ENCODE data around the gene POLR2F. TPM values are rescaled to one million over a fixed set of nuclear protein-coding genes. Genes with fewer than 3 reads are reported as not detected.
A peak's percentile ranks its signal among the peaks of the same experiment; 100 is the strongest.

The POLR2F gene
- total RNA-seq, 1 experiment from 2014 or later = 167 TPM

GRCh38 chr22:37999640-38000272, 46.3 kb downstream of the POLR2F start:
- peak; percentile 88 for DNase-seq
- Histone ChIP-seq H3K27me3 (no peaks in the 10 kb centered on the region), H3K9me3 (no peaks in the 10 kb centered on the region), H3K36me3 (no peaks in the 10 kb centered on the region), H3K4me3 (no peak overlapping the region)

- DNase-seq = no peak
- H3K4me3 ChIP-seq = no peak overlapping the region
- H3K36me3 ChIP-seq = no peaks in the 10 kb centered on the region
- no peaks in the 10 kb centered on the region for H3K9me3 ChIP-seq
- H3K27me3 ChIP-seq = no peaks in the 10 kb centered on the region
These were observed 52.4 kb downstream of the POLR2F start for GRCh38 chr22:38005943-38006342.

GRCh38 chr22:38006906-38007305, 53.4 kb downstream of the POLR2F start:
- no peak for DNase-seq
- H3K27me3 ChIP-seq = no peaks in the 10 kb centered on the region
- no peaks in the 10 kb centered on the region for H3K36me3 ChIP-seq
- no peaks in the 10 kb centered on the region for H3K9me3 ChIP-seq
- no peak overlapping the region for H3K4me3 ChIP-seq

- Histone ChIP-seq H3K36me3 (no peaks in the 10 kb centered on the region), H3K27me3 (no peaks in the 10 kb centered on the region), H3K4me3 (no peak overlapping the region), H3K9me3 (no peaks in the 10 kb centered on the region)
- no peak for DNase-seq
These were observed 53.9 kb downstream of the POLR2F start for GRCh38 chr22:38007330-38007902.

- no peak for DNase-seq
- no peaks in the 10 kb centered on the region for H3K9me3 ChIP-seq
- H3K4me3 ChIP-seq = no peak overlapping the region
- no peaks in the 10 kb centered on the region for H3K27me3 ChIP-seq
- H3K36me3 ChIP-seq = no peaks in the 10 kb centered on the region
These were observed 55.7 kb downstream of the POLR2F start for GRCh38 chr22:38009000-38009806.

GRCh38 chr22:38012604-38013072, 59.1 kb downstream of the POLR2F start:
- no peak for DNase-seq
- no peaks in the 10 kb centered on the region for H3K36me3 ChIP-seq
- no peak overlapping the region for H3K4me3 ChIP-seq
- H3K27me3 ChIP-seq = no peaks in the 10 kb centered on the region
- H3K9me3 ChIP-seq = no peaks in the 10 kb centered on the region

- Histone ChIP-seq H3K27me3 (no peaks in the 10 kb centered on the region), H3K36me3 (no peaks in the 10 kb centered on the region), H3K4me3 (no peak overlapping the region), H3K9me3 (no peaks in the 10 kb centered on the region)
- no peak for DNase-seq
These were observed 60.6 kb downstream of the POLR2F start for GRCh38 chr22:38014083-38014482.

GRCh38 chr22:38016182-38017151, 63.0 kb downstream of the POLR2F start:
- no peaks in the 10 kb centered on the region for H3K27me3 ChIP-seq
- H3K4me3 ChIP-seq = no peak overlapping the region
- H3K9me3 ChIP-seq = no peaks in the 10 kb centered on the region
- peak; percentile 39 for DNase-seq
- H3K36me3 ChIP-seq = no peaks in the 10 kb centered on the region

- no peak overlapping the region for H3K4me3 ChIP-seq
- no peaks in the 10 kb centered on the region for H3K27me3 ChIP-seq
- no peaks in the 10 kb centered on the region for H3K36me3 ChIP-seq
- DNase-seq = peak; percentile 64
- H3K9me3 ChIP-seq = no peaks in the 10 kb centered on the region
These were observed 63.9 kb downstream of the POLR2F start for GRCh38 chr22:38017272-38017920.

- H3K4me3 ChIP-seq = no peak overlapping the region
- no peak for DNase-seq
- no peaks in the 10 kb centered on the region for H3K36me3 ChIP-seq
- H3K27me3 ChIP-seq = no peaks in the 10 kb centered on the region
- no peaks in the 10 kb centered on the region for H3K9me3 ChIP-seq
These were observed 64.7 kb downstream of the POLR2F start for GRCh38 chr22:38017939-38018885.

Other genes with a start within 250 kb of the POLR2F start
- gene GCAT, start 145.8 kb upstream of the POLR2F start, total RNA-seq (2014; rRNA removed; shearing (Covaris generic); ENCODE audit: low replicate concordance) = 23.6 and 39.4 TPM in 2 replicates
- not detected in 2 replicates for gene GALR3, start 130.3 kb upstream of the POLR2F start, total RNA-seq (2014; rRNA removed; shearing (Covaris generic); ENCODE audit: low replicate concordance)
- 40.9 and 61.1 TPM in 2 replicates for gene ANKRD54, start 109.4 kb upstream of the POLR2F start, total RNA-seq (2014; rRNA removed; shearing (Covaris generic); ENCODE audit: low replicate concordance)
- gene EIF3L, start 104.3 kb upstream of the POLR2F start, total RNA-seq (2014; rRNA removed; shearing (Covaris generic); ENCODE audit: low replicate concordance) = 303 and 347 TPM in 2 replicates
- 13.8 and 25.3 TPM in 2 replicates for gene MICALL1, start 47.4 kb upstream of the POLR2F start, total RNA-seq (2014; rRNA removed; shearing (Covaris generic); ENCODE audit: low replicate concordance)
- gene C22orf23, start 98 bp upstream of the POLR2F start, total RNA-seq (2014; rRNA removed; shearing (Covaris generic); ENCODE audit: low replicate concordance) = 0.36 and 2.3 TPM in 2 replicates
- gene SOX10, start 30.9 kb downstream of the POLR2F start, total RNA-seq (2014; rRNA removed; shearing (Covaris generic); ENCODE audit: low replicate concordance) = not detected in 2 replicates
- gene PICK1, start 103.7 kb downstream of the POLR2F start, total RNA-seq (2014; rRNA removed; shearing (Covaris generic); ENCODE audit: low replicate concordance) = 7.3 and 21.7 TPM in 2 replicates
- gene SLC16A8, start 130.5 kb downstream of the POLR2F start, total RNA-seq (2014; rRNA removed; shearing (Covaris generic); ENCODE audit: low replicate concordance) = not detected in 2 replicates
- gene BAIAP2L2, start 157.0 kb downstream of the POLR2F start, total RNA-seq (2014; rRNA removed; shearing (Covaris generic); ENCODE audit: low replicate concordance) = 20.4 and 63.3 TPM in 2 replicates
- 2.7 and 3.1 TPM in 2 replicates for gene PLA2G6, start 228.1 kb downstream of the POLR2F start, total RNA-seq (2014; rRNA removed; shearing (Covaris generic); ENCODE audit: low replicate concordance)
- 15.8 and 22.0 TPM in 2 replicates for gene MAFF, start 248.3 kb downstream of the POLR2F start, total RNA-seq (2014; rRNA removed; shearing (Covaris generic); ENCODE audit: low replicate concordance)

Data from MG63 (cell line).